Cardiac fibroblast (primary cell): ENCODE data around the gene HNRNPA3.
"Not testable (repeated sequence)": the region's sequence is repeated elsewhere in the genome, so short reads cannot be mapped to it uniquely, and the experiment has no call there.

Experiments used
- DNase-seq, 2 donors: peaks; one replicate each; pipeline versions ENCODE4 v3.0.0 to v3.0.0-alpha.2; 2010; ENCODE audit warnings: low read depth in 2 of 2
- H3K4me3 ChIP-seq, 2 donors: replicated peaks in 1 of 2; 1 replicate in 1 of 2; 2 replicates in 1 of 2; pipeline ENCODE4 v1.5.1; 2011; ENCODE audit warnings: low read depth in 2 of 2, low read length in 2 of 2, mild to moderate bottlenecking in 2 of 2, moderate library complexity in 1 of 2
- CTCF ChIP-seq: IDR thresholded peaks from one replicate; pipeline ENCODE4 v1.5.1; 2011; ENCODE audit warnings: low read depth, mild to moderate bottlenecking, low read length, inconsistent platforms

The HNRNPA3 gene

DNA sequence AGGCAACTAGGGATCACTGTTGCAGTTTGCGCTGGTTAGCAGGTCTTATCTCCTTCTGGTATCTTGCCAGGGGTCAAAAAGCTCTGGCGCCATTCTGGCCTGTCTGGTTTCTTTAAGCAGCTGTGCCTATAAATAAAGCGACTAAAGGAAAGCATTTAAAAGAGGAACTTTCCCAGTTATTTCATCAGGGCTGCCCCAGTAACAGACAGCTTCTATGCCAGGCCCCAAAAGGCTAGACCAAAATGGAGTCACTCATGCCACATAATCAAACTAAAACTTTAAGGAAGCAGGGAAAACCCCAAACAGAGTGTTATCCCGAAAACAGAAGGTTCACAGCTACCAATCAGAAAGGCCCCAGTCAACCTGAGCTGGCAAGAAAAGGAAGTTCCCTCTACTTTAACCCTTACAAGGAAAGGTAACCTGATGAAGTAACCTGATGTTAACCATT lies 41.2 kb upstream of the HNRNPA3 start:
- DNase-seq = peak in 1 of 2 donors; percentile 19
- no peak overlapping the region for H3K4me3 ChIP-seq
- no peak for TF ChIP-seq CTCF

DNA sequence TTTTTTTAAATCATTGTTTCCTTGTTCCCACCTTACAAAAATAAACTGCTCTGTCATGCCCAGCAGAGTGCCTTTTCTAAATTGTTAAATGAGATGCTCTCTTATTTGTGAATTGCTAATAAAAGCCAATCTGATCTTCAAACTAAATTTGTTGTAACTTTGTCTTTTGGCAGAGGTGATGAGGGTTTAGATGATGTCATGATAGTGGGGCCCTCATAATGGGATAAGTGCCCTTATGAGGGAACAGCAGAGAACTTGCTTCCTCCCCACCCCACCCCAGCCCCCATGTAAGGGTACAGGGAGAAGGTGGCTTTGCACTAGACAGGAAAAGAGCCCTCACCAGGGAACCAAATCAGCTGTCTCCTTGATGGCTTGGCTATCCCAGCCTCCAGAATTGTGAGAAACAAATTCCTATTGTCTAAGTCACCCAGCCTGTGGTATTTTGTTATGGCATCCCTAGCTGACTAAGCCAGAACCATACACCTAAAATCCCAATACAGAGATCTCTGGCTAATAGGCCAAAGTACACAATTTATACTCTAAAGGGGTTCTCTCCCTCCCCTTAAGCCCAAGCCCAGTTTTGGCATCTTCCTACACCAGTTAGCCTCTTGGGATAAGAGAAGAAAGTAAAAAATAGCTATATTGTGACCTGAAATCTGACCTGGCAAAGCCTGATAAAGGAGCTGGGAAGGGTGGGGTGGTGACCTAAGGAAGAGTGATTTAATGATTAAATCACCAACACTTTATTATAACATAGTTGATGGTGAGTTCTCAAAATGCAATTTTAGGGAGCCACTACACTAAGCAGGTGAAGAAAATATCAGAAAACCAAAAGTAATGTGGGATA lies 40.3 kb upstream of the HNRNPA3 start:
- no peak overlapping the region for H3K4me3 ChIP-seq
- no peak for TF ChIP-seq CTCF
- peak; percentile 63 to 87 for DNase-seq

DNA sequence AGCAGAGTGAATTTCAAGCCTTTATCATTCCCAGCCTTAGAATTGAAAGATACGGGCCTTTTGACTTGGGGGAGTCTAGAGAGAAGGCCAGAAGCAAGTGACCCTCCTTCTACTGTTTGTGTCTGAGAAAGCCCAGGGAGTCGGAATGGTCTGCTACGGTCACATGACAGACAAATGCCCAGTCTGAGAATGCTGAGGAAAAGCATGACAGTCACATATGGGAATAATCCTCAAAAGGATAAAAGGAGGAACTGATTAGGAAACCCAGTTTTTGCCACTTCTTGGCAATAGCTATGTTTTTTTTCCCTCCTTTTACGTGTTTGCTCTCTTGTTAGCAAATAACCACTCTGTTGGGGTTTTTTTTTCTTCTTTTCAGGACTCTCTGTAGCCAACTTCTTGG lies 38.1 kb upstream of the HNRNPA3 start:
- TF ChIP-seq CTCF = no peak
- no peak overlapping the region for H3K4me3 ChIP-seq
- DNase-seq = peak in 1 of 2 donors; percentile 32

GRCh38 chr2:177175917-177176668 lies 36.5 kb upstream of the HNRNPA3 start:
- TF ChIP-seq CTCF = no peak
- no peak for DNase-seq
- H3K4me3 ChIP-seq = no peak overlapping the region

DNA sequence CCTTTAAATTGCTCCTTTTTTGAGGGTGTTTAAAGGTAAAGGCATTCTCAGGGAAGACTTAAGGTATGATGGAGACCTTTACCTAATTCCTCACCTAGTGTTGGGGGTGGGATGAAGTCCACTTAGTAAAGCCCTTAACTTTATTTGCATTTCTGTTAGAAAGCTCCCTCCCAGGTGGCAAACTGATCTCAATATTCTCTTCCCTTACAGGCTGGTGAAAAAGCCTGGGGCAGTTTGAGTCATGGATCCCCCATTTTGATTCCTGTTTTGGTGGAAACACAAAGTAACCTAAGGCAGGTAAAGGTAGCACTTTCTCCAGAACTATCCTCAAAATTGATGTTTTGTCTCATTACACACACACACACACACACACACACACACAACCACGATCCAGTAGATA lies 33.8 kb upstream of the HNRNPA3 start:
- H3K4me3 ChIP-seq = no peak overlapping the region
- no peak for TF ChIP-seq CTCF
- no peak for DNase-seq

- TF ChIP-seq CTCF = no peak
- no peak overlapping the region for H3K4me3 ChIP-seq
- no peak for DNase-seq
Observed at GRCh38 chr2:177179227-177179626, 33.4 kb upstream of the HNRNPA3 start.

DNA sequence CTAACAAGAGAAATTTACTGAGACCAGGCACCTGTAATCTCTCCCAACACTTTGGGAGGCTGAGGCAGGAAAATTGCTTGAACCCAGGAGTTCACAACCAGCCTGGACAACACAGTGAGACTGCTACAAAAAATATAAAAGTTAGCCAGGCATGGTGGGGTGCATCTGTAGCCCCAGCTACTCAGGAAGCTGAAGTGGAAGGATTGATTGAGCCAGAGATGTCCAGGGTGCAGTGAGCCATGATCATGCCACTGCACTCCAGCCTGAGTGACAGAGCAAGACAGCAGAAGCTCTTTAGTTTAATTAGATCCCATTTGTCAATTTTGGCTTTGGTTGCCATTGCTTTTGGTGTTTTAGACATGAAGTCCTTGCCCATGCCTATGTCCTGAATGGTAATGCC lies 32.9 kb upstream of the HNRNPA3 start:
- not testable (repeated sequence) for H3K4me3 ChIP-seq

More for the DNA sequence above, 32.9 kb upstream of the HNRNPA3 start:
- DNase-seq = not testable (repeated sequence)
